Uterine smooth muscle cell (primary cell): Measurements from ENCODE around the gene MLN. TPM values are rescaled to one million over a fixed set of nuclear protein-coding genes. Genes with fewer than 3 reads are reported as not detected.

Experiments used
- total RNA-seq: library from RNA; depleted of rRNA; stranded (reverse); fragments of >200 nt; gene quantifications from 2 replicates; pipeline ENCODE4 v1.2.3, GENCODE V29; 2014

The MLN gene
- total RNA-seq, result not detected in 2 replicates

GRCh38 chr6:33803571-33804053 lies at the start of gene MLN:
Gene MLN, minus strand, starts transcription at chr6:33804003. Its CDS starts 2,840 bp downstream, at chr6:33801163.

GRCh38 chr6:33788694-33789549 lies 14.9 kb downstream of the MLN start, which contains the start of gene LEMD2:
Gene LEMD2, minus strand, starts transcription at chr6:33789130. Its CDS starts 14 bp downstream, at chr6:33789116.

GRCh38 chr6:33746651-33747100 lies 57.1 kb downstream of the MLN start, which contains the start of gene IP6K3:
Gene IP6K3, minus strand, starts transcription at chr6:33746905. Its CDS starts 11,429 bp downstream, at chr6:33735476.

Other genes starting within 250 kb of the MLN start
- 13.0 and 18.0 TPM in 2 replicates for gene BAK1, start 223.7 kb downstream of the MLN start, total RNA-seq
- gene ITPR3, start 182.7 kb downstream of the MLN start, total RNA-seq, result 55.4 and 86.4 TPM in 2 replicates
- 31.3 and 42.6 TPM in 2 replicates for gene UQCC2, start 92.3 kb downstream of the MLN start, total RNA-seq
- gene IP6K3, start 57.1 kb downstream of the MLN start, total RNA-seq, result 0.22 and 0.50 TPM in 2 replicates
- gene LEMD2, start 14.9 kb downstream of the MLN start, total RNA-seq, result 64.7 and 66.3 TPM in 2 replicates